DMS53 (cell line): ENCODE measurements around the gene ZNF648.
A peak's percentile ranks its signal among the peaks of the same experiment; 100 is the strongest.
"Not testable (repeated sequence)": the region's sequence is repeated elsewhere in the genome, so short reads cannot be mapped to it uniquely, and the experiment has no call there.

Experiments used
- DNase-seq: peaks from one replicate; lab custom pipeline; 2025; lab: John Stamatoyannopoulos, UW

Gene ZNF648

GRCh38 chr1:182029379-182030331 lies 31.9 kb downstream of the ZNF648 start:
- peak; percentile 100 for DNase-seq

GRCh38 chr1:182029002-182029378 lies 32.5 kb downstream of the ZNF648 start:
- DNase-seq, result no peak

DNA sequence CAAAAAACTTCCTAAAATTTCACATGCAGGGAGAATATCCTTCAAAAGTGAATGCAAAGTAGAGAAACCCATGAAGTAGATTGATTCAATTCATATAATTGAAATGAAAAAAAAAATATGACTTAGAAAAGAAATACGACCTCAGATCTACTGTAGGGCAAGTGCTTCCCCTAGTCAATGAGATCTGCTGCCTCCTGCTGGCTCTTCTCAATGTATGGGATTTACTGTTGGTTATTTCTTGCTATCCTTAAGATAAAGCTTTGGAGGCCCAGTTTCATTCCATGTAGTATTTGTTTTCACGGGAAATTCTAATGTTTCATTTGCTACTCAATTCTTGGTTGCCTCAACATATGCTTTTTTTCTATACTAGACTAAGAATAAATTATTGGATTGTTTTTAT lies 46.2 kb downstream of the ZNF648 start:
- DNase-seq, result peak; percentile 27

DNA sequence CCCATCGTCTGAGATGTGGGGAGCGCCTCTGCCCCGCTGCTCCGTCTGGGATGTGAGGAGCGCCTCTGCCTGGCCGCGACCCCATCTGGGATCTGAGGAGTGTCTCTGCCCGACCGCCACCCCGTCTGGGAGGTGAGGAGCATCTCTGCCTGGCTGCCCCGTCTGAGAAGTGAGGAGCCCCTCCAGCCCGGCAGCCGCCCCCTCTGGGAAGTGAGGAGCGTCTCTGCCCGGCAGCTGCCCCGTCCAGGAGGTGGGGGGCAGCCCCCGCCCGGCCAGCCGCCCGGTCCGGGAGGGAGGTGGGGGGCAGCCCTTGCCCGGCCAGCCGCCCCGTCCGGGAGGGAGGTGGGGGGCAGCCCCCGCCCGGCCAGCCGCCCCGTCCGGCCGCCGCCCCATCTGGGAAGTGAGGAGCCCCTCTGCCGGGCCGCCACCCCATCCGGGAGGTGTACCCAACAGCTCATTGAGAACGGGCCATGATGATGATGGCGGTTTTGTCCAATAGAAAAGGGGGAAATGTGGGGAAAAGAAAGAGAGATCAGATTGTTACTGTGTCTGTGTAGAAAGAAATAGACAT lies 50.6 kb downstream of the ZNF648 start:
- not testable (repeated sequence) for DNase-seq

GRCh38 chr1:182005398-182005797 lies 56.1 kb downstream of the ZNF648 start:
- DNase-seq, result not testable (repeated sequence)

DNA sequence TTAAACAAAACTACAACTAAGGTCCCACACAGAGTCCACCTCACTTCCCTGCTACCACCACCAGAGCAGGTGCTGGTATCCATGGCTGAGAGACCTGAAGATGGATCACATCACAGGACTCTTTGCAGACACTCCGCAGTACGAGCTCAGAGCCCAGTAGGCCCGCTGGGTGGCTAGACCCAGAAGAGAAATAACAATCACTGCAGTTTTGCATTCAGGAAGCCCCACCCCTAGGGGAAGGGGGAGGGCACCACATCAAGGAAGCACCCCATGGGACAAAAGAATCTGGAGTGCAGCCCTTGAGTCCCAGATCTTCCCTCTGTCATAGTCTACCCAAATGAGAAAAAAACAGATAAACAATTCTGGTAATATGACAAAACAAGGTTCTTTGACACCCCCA lies 56.9 kb downstream of the ZNF648 start:
- DNase-seq, result no peak
